GM23338 (cell line): ENCODE measurements around the gene ISG20. TPM values are rescaled to one million over a fixed set of nuclear protein-coding genes. Genes with fewer than 3 reads are reported as not detected.

Source experiments
- ATAC-seq: fragments of 200-7000 bp; cut with Tn5 transposase; 3 replicates; pipeline ENCODE4 v1.9.1; 2020
- DNase-seq: peaks from one replicate; pipeline ENCODE4 v3.0.0-alpha.2; 2015; ENCODE audit warnings: low spot score
- H2AFZ ChIP-seq: fragments of 200-600 bp; sonication (generic); 2 replicates; pipeline ENCODE4 v1.8.0; 2016; ENCODE audit warnings: antibody characterized with exemption, mild to moderate bottlenecking, moderate library complexity
- H3F3A ChIP-seq: fragments of 200-600 bp; sonication (generic); replicated peaks from 2 replicates; pipeline ENCODE4 v1.8.0; 2017; ENCODE audit warnings: antibody characterized with exemption, mixed run types, low read depth
- H3K27ac ChIP-seq: fragments of 200-600 bp; sonication (generic); 2 replicates; pipeline ENCODE4 v1.6.1; 2016; ENCODE audit warnings: low read depth
- H3K27me3 ChIP-seq: fragments of 200-600 bp; sonication (generic); 2 replicates; pipeline ENCODE4 v1.8.0; 2016; ENCODE audit warnings: mild to moderate bottlenecking, mixed run types, moderate library complexity; ENCODE audit not compliant: insufficient read depth
- H3K36me3 ChIP-seq: fragments of 200-600 bp; sonication (generic); 2 replicates; pipeline ENCODE4 v1.8.0; 2016; ENCODE audit warnings: mild to moderate bottlenecking; ENCODE audit not compliant: insufficient read depth
- H3K4me1 ChIP-seq: fragments of 200-600 bp; sonication (generic); 2 replicates; pipeline ENCODE4 v1.8.0; 2016; ENCODE audit warnings: mild to moderate bottlenecking, moderate library complexity; ENCODE audit not compliant: insufficient read depth
- H3K4me2 ChIP-seq: fragments of 200-600 bp; sonication (generic); 2 replicates; pipeline ENCODE4 v1.7.1; 2017; ENCODE audit warnings: mixed run types
- H3K4me3 ChIP-seq: fragments of 200-600 bp; sonication (generic); 2 replicates; pipeline ENCODE4 v1.6.1; 2016; ENCODE audit warnings: mixed run types
- H3K79me2 ChIP-seq: fragments of 200-600 bp; sonication (generic); replicated peaks from 2 replicates; pipeline ENCODE4 v1.8.0; 2017; ENCODE audit warnings: mild to moderate bottlenecking; ENCODE audit not compliant: insufficient read depth
- H3K9me2 ChIP-seq: fragments of 200-600 bp; sonication (generic); 2 replicates; pipeline ENCODE4 v1.8.0; 2017; ENCODE audit not compliant: insufficient read depth
- H4K20me1 ChIP-seq: fragments of 200-600 bp; sonication (generic); replicated peaks from 2 replicates; pipeline ENCODE4 v1.8.0; 2017; ENCODE audit warnings: mild to moderate bottlenecking; ENCODE audit not compliant: insufficient read depth
- H3K27ac Mint-ChIP-seq: 2 replicates; pipeline ENCODE4 v1.8.0; 2020; ENCODE audit warnings: inconsistent platforms, mild to moderate bottlenecking, moderate library complexity, mixed read lengths
- H3K27me3 Mint-ChIP-seq: 3 replicates; pipeline ENCODE4 v1.8.0; 2022; ENCODE audit warnings: low read depth, mild to moderate bottlenecking, moderate library complexity, mixed read lengths, inconsistent platforms; ENCODE audit not compliant: insufficient read depth, poor library complexity
- H3K36me3 Mint-ChIP-seq: 3 replicates; pipeline ENCODE4 v1.8.0; 2021; ENCODE audit warnings: low read depth, mild to moderate bottlenecking, inconsistent platforms, moderate library complexity, mixed read lengths
- H3K4me1 Mint-ChIP-seq: 3 replicates; pipeline ENCODE4 v1.8.0; 2020; ENCODE audit warnings: mild to moderate bottlenecking, inconsistent platforms, mixed read lengths
- H3K4me3 Mint-ChIP-seq: 3 replicates; pipeline ENCODE4 v1.8.0; 2021; ENCODE audit warnings: moderate library complexity, mild to moderate bottlenecking, inconsistent platforms, mixed read lengths
- H3K9me3 Mint-ChIP-seq: 3 replicates; pipeline ENCODE4 v1.8.0; 2020; ENCODE audit warnings: moderate library complexity, mild to moderate bottlenecking, inconsistent platforms, mixed read lengths
- CREB1 ChIP-seq: fragments of 250-450 bp; sonication (Bioruptor Pico); IDR thresholded peaks from 2 replicates; pipeline ENCODE4 v1.5.0; 2020; ENCODE audit warnings: low read depth, mild to moderate bottlenecking, moderate library complexity
- ETS1 ChIP-seq: IDR thresholded peaks from 2 replicates; pipeline ENCODE4 v1.6.1; 2016; ENCODE audit warnings: antibody characterized with exemption
- EZH2 ChIP-seq: fragments of 200-600 bp; sonication (generic); IDR thresholded peaks from one replicate; pipeline ENCODE4 v1.8.0; 2017; ENCODE audit warnings: antibody characterized with exemption, mild to moderate bottlenecking, low read depth; ENCODE audit not compliant: unreplicated experiment
- EZH2phosphoT487 ChIP-seq: fragments of 200-600 bp; sonication (generic); IDR thresholded peaks from one replicate; pipeline ENCODE4 v1.8.1; 2018; ENCODE audit warnings: antibody characterized with exemption; ENCODE audit not compliant: unreplicated experiment
- JUNB ChIP-seq: IDR thresholded peaks from one replicate; pipeline ENCODE4 v1.6.1; 2016; ENCODE audit warnings: antibody characterized with exemption; ENCODE audit not compliant: unreplicated experiment
- NANOG ChIP-seq: IDR thresholded peaks from 2 replicates; pipeline ENCODE4 v1.6.1; 2016; ENCODE audit warnings: antibody characterized with exemption, borderline replicate concordance
- POLR2AphosphoS5 ChIP-seq: IDR thresholded peaks from 2 replicates; pipeline ENCODE4 v1.6.1; 2016; ENCODE audit warnings: antibody characterized with exemption, low read depth
- STAT1 ChIP-seq: IDR thresholded peaks from one replicate; pipeline ENCODE4 v1.6.1; 2016; ENCODE audit warnings: antibody characterized with exemption; ENCODE audit not compliant: unreplicated experiment
- ZNF331 ChIP-seq: fragments of 250-450 bp; sonication (Bioruptor Pico); IDR thresholded peaks from 2 replicates; pipeline ENCODE4 v1.5.0; 2020; ENCODE audit warnings: low read depth, mild to moderate bottlenecking, moderate library complexity
- polyA plus RNA-seq: library from polyadenylated mRNA; unstranded; fragments of >200 nt; fragmentation: Nextera tagmentation; extraction: Ambion mirVana; gene quantifications from 2 replicates; pipeline ENCODE4 v1.2.1, GENCODE V29; 2016
- total RNA-seq: library from RNA; depleted of rRNA; stranded (reverse); fragments of >200 nt; shearing (Covaris generic); gene quantifications from 2 replicates; pipeline ENCODE4 v1.2.3, GENCODE V29; 2014
- TF ChIP-seq, protein P1 (sequence below): fragments of 250-450 bp; sonication (Bioruptor Pico); IDR thresholded peaks from 2 replicates; pipeline ENCODE4 v1.5.0; 2020; ENCODE audit warnings: mild to moderate bottlenecking, moderate library complexity

ISG20 gene
- total and polyA plus RNA-seq, 2 experiments from 2014 or later = 3.2 to 3.7 TPM

DNA sequence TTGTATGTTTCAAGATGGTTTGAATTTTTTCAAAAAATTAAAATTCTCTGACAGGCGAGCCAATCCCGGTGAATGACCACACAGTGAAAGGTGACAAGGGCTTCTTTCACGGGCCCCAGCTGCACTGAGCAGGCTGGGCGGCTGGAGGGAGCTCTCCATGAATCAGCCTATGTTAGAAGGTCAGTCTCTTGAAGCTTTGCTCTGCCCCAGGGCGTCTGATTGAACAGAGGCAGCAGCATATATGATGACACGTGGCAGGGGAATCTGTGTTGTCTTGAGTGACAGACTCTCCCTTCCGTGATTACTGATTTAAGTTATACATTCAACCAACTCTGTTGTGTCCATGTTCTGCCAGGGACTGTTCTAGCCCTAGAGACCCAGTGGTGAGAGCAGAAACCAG, 51.5 kb downstream of the ISG20 start (continued):
- TF ChIP-seq, protein P1, sequence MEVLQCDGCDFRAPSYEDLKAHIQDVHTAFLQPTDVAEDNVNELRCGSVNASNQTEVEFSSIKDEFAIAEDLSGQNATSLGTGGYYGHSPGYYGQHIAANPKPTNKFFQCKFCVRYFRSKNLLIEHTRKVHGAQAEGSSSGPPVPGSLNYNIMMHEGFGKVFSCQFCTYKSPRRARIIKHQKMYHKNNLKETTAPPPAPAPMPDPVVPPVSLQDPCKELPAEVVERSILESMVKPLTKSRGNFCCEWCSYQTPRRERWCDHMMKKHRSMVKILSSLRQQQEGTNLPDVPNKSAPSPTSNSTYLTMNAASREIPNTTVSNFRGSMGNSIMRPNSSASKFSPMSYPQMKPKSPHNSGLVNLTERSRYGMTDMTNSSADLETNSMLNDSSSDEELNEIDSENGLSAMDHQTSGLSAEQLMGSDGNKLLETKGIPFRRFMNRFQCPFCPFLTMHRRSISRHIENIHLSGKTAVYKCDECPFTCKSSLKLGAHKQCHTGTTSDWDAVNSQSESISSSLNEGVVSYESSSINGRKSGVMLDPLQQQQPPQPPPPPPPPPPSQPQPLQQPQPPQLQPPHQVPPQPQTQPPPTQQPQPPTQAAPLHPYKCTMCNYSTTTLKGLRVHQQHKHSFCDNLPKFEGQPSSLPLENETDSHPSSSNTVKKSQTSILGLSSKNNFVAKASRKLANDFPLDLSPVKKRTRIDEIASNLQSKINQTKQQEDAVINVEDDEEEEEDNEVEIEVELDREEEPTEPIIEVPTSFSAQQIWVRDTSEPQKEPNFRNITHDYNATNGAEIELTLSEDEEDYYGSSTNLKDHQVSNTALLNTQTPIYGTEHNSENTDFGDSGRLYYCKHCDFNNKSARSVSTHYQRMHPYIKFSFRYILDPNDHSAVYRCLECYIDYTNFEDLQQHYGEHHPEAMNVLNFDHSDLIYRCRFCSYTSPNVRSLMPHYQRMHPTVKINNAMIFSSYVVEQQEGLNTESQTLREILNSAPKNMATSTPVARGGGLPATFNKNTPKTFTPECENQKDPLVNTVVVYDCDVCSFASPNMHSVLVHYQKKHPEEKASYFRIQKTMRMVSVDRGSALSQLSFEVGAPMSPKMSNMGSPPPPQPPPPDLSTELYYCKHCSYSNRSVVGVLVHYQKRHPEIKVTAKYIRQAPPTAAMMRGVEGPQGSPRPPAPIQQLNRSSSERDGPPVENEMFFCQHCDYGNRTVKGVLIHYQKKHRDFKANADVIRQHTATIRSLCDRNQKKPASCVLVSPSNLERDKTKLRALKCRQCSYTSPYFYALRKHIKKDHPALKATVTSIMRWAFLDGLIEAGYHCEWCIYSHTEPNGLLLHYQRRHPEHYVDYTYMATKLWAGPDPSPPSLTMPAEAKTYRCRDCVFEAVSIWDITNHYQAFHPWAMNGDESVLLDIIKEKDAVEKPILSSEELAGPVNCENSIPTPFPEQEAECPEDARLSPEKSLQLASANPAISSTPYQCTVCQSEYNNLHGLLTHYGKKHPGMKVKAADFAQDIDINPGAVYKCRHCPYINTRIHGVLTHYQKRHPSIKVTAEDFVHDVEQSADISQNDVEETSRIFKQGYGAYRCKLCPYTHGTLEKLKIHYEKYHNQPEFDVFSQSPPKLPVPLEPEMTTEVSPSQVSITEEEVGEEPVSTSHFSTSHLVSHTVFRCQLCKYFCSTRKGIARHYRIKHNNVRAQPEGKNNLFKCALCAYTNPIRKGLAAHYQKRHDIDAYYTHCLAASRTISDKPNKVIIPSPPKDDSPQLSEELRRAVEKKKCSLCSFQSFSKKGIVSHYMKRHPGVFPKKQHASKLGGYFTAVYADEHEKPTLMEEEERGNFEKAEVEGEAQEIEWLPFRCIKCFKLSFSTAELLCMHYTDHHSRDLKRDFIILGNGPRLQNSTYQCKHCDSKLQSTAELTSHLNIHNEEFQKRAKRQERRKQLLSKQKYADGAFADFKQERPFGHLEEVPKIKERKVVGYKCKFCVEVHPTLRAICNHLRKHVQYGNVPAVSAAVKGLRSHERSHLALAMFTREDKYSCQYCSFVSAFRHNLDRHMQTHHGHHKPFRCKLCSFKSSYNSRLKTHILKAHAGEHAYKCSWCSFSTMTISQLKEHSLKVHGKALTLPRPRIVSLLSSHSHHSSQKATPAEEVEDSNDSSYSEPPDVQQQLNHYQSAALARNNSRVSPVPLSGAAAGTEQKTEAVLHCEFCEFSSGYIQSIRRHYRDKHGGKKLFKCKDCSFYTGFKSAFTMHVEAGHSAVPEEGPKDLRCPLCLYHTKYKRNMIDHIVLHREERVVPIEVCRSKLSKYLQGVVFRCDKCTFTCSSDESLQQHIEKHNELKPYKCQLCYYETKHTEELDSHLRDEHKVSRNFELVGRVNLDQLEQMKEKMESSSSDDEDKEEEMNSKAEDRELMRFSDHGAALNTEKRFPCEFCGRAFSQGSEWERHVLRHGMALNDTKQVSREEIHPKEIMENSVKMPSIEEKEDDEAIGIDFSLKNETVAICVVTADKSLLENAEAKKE (CRISPR knock-in tag) = no peak
- TF ChIP-seq NANOG (no peak), POLR2AphosphoS5 (no peak), EZH2 (no peak), CREB1 (no peak), ZNF331 (CRISPR knock-in tag) (no peak), STAT1 (no peak)

DNA sequence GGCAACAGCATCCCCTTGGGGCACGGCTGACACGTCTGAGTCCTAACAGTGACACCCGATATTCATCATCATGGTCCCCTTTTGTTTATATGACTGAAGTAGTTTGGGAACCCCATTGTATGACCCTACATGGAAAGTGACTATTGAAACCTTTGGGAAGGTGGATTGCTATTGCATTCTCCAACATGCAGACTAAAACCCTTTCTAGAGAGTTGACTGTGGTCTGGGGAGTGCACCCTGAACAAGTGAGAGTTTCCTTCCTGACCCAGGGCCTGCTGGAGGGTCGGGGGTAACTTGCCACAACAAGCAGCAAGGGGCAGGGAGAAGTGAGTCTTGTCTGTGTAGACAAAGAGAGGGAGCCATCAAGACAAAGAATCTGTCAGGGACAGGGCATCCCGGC, 54.4 kb downstream of the ISG20 start:
- no peak for ATAC-seq
- TF ChIP-seq ETS1 (no peak), EZH2phosphoT487 (no peak), JUNB (no peak), EZH2 (no peak)
- TF ChIP-seq, protein P1 (CRISPR knock-in tag) = no peak

More for the DNA sequence above, 54.4 kb downstream of the ISG20 start:
- Histone ChIP-seq H3K4me1 (no peaks in the 10 kb centered on the region), H3K79me2 (no peaks in the 10 kb centered on the region), H3K9me2 (0 out of 2 replicates have a peak, but pooled peaks cover 8% of the 10 kb centered on the region), H3K27ac (no peak overlapping the region), H3K4me3 (no peak overlapping the region), H3K4me2 (no peak overlapping the region), H3K36me3 (no peaks in the 10 kb centered on the region), H3K27me3 (no peaks in the 10 kb centered on the region), H2AFZ (no peak overlapping the region), H3F3A (no peaks in the 10 kb centered on the region), H4K20me1 (no peaks in the 10 kb centered on the region)
- DNase-seq = no peak
- Mint-ChIP-seq H3K9me3 (peaks cover 14% of the 10 kb centered on the region), H3K27me3 (peaks cover 9% of the 10 kb centered on the region), H3K4me1 (no peaks in the 10 kb centered on the region), H3K36me3 (no peaks in the 10 kb centered on the region), H3K27ac (no peak overlapping the region), H3K4me3 (no peak overlapping the region)
